Fibroblast of lung (primary cell): Measurements from ENCODE around the gene RTTN. TPM values are rescaled to one million over a fixed set of nuclear protein-coding genes. Genes with fewer than 3 reads are reported as not detected.

Experiments
- DNase-seq, 2 donors: peaks; one replicate each; pipeline versions ENCODE4 v3.0.0 to v3.0.0-alpha.2; 2010; ENCODE audit warnings: low read depth in 2 of 2
- H2AFZ ChIP-seq: 2 replicates; pipeline ENCODE4 v1.5.1; 2012; ENCODE audit warnings: low read length, control low read depth, inconsistent platforms
- H3K27ac ChIP-seq: 2 replicates; pipeline ENCODE4 v1.5.1; 2011; ENCODE audit warnings: low read length, control low read depth; ENCODE audit not compliant: insufficient read depth
- H3K27me3 ChIP-seq: 2 replicates; pipeline ENCODE4 v1.5.1; 2011; ENCODE audit warnings: mild to moderate bottlenecking, low read length; ENCODE audit not compliant: control insufficient read depth, insufficient read depth
- H3K36me3 ChIP-seq: 2 replicates; pipeline ENCODE4 v1.5.1; 2011; ENCODE audit warnings: low read length; ENCODE audit not compliant: control insufficient read depth, insufficient read depth
- H3K4me1 ChIP-seq: 2 replicates; pipeline ENCODE4 v1.5.1; 2011; ENCODE audit warnings: low read length; ENCODE audit not compliant: control insufficient read depth, insufficient read depth; ENCODE audit errors: extremely low read depth
- H3K4me2 ChIP-seq: 2 replicates; pipeline ENCODE4 v1.5.1; 2011; ENCODE audit warnings: low read length, control low read depth; ENCODE audit not compliant: insufficient read depth; ENCODE audit errors: extremely low read depth
- H3K4me3 ChIP-seq, 4 experiments: fragments of 200-600 bp in 1 of 4; sonication (generic) in 1 of 4; replicated peaks in 1 of 4; 2 replicates each; pipeline ENCODE4 v1.5.1; 2011 to 2016; ENCODE audit warnings: low read length in 4 of 4, low read depth in 3 of 4, mild to moderate bottlenecking in 3 of 4, control low read depth in 2 of 4, inconsistent platforms in 1 of 4, mixed read lengths in 1 of 4; ENCODE audit not compliant: insufficient read depth in 1 of 4; ENCODE audit errors: control extremely low read depth in 1 of 4
- H3K79me2 ChIP-seq: 2 replicates; pipeline ENCODE4 v1.5.1; 2012; ENCODE audit warnings: mild to moderate bottlenecking, low read length, inconsistent platforms; ENCODE audit not compliant: control insufficient read depth, insufficient read depth
- H3K9ac ChIP-seq: 2 replicates; pipeline ENCODE4 v1.5.1; 2011; ENCODE audit warnings: mild to moderate bottlenecking, low read length, control low read depth; ENCODE audit not compliant: insufficient read depth
- H3K9me3 ChIP-seq: 2 replicates; pipeline ENCODE4 v1.5.1; 2012; ENCODE audit warnings: low read depth, low read length; ENCODE audit not compliant: control insufficient read depth, insufficient read depth
- H4K20me1 ChIP-seq: 2 replicates; pipeline ENCODE4 v1.5.1; 2011; ENCODE audit warnings: low read length; ENCODE audit not compliant: control insufficient read depth, insufficient read depth; ENCODE audit errors: extremely low read depth
- CTCF ChIP-seq, 2 donors: IDR thresholded peaks in 1 of 2; conservative IDR thresholded peaks in 1 of 2; 1 replicate in 1 of 2; 2 replicates in 1 of 2; pipeline ENCODE4 v1.5.1; 2011 to 2012; ENCODE audit warnings: low read length in 2 of 2, control low read depth in 1 of 2, inconsistent platforms in 1 of 2, low read depth in 1 of 2, mild to moderate bottlenecking in 1 of 2
- EZH2 ChIP-seq: IDR thresholded peaks from 2 replicates; pipeline ENCODE4 v1.5.1; 2012; ENCODE audit warnings: low read length, control low read depth, mild to moderate bottlenecking; ENCODE audit errors: missing control alignments
- polyA plus RNA-seq, 2 donors: library from polyadenylated mRNA; depleted of rRNA in 1 of 2; stranded (reverse) in 1 of 2; unstranded in 1 of 2; fragments of >200 nt; gene quantifications; 2 replicates each; pipeline ENCODE4 v1.2.1, GENCODE V29; 2011 to 2012; ENCODE audit warnings: missing spikeins in 1 of 2
- total RNA-seq: library from RNA; depleted of rRNA; stranded (reverse); fragments of >200 nt; gene quantifications from 2 replicates; pipeline ENCODE4 v1.2.1, GENCODE V29; 2014

RTTN gene
- total and polyA plus RNA-seq, 2 donors (not counting 1 experiment from before 2014, with no cell fraction given) = 5.4 to 19.0 TPM

- Histone ChIP-seq H3K9ac (no peak overlapping the region), H3K36me3 (no peaks in the 10 kb centered on the region), H3K27me3 (no peaks in the 10 kb centered on the region), H3K27ac (no peak overlapping the region), H2AFZ (no peak overlapping the region), H3K79me2 (no peaks in the 10 kb centered on the region), H4K20me1 (no peaks in the 10 kb centered on the region), H3K4me3 (no peak overlapping the region), H3K9me3 (no peaks in the 10 kb centered on the region), H3K4me2 (no peak overlapping the region), H3K4me1 (no peaks in the 10 kb centered on the region)
- no peak for TF ChIP-seq EZH2
- no peak for TF ChIP-seq CTCF (conservative IDR thresholded peaks at IDR 0.05 in 1 of 2, IDR thresholded peaks at IDR 0.05 in 1 of 2; ENCODE audit: low read depth in 1 of 2, low read length in 2 of 2)
- DNase-seq = no peak
Observed at GRCh38 chr18:69961718-69962117, 243.8 kb downstream of the RTTN start.

- Histone ChIP-seq H3K4me1 (no peaks in the 10 kb centered on the region), H3K4me3 (no peak overlapping the region), H3K4me2 (no peak overlapping the region), H3K9me3 (no peaks in the 10 kb centered on the region), H3K36me3 (no peaks in the 10 kb centered on the region), H3K27ac (no peak overlapping the region), H3K9ac (no peak overlapping the region), H4K20me1 (no peaks in the 10 kb centered on the region), H3K79me2 (no peaks in the 10 kb centered on the region), H3K27me3 (no peaks in the 10 kb centered on the region), H2AFZ (no peak overlapping the region)
- TF ChIP-seq EZH2 (no peak), CTCF (conservative IDR thresholded peaks at IDR 0.05 in 1 of 2, IDR thresholded peaks at IDR 0.05 in 1 of 2; ENCODE audit: low read depth in 1 of 2, low read length in 2 of 2) (no peak)
- DNase-seq = no peak
Observed at GRCh38 chr18:69958422-69958821, 247.1 kb downstream of the RTTN start.

GRCh38 chr18:69957747-69958146 is 247.7 kb downstream of the RTTN start:
- Histone ChIP-seq H3K9ac (no peak overlapping the region), H3K79me2 (no peaks in the 10 kb centered on the region), H3K4me3 (no peak overlapping the region), H3K9me3 (no peaks in the 10 kb centered on the region), H3K4me2 (no peak overlapping the region), H3K4me1 (no peaks in the 10 kb centered on the region), H4K20me1 (no peaks in the 10 kb centered on the region), H2AFZ (no peak overlapping the region), H3K27ac (no peak overlapping the region), H3K27me3 (no peaks in the 10 kb centered on the region), H3K36me3 (no peaks in the 10 kb centered on the region)
- no peak for TF ChIP-seq CTCF (conservative IDR thresholded peaks at IDR 0.05 in 1 of 2, IDR thresholded peaks at IDR 0.05 in 1 of 2; ENCODE audit: low read depth in 1 of 2, low read length in 2 of 2)
- TF ChIP-seq EZH2 = no peak
- no peak for DNase-seq
